ENCODE data around the gene OSER1.

GRCh38 chr20:44231193-44231592 lies 20.6 kb upstream of the OSER1 start:
- no peak for TF ChIP-seq POLR2A (IDR thresholded peaks at IDR 0.05; ENCODE audit: control extremely low read depth in 1 of 2, low read depth in 2 of 2, low read length in 2 of 2)
- TF ChIP-seq SRF (IDR thresholded peaks at IDR 0.05; ENCODE audit: low read depth, low read length): no peak
- TF ChIP-seq CTCF (IDR thresholded peaks at IDR 0.05; ENCODE audit: control extremely low read depth in 1 of 3, insufficient read depth in 1 of 3, low read depth in 1 of 3, low read length in 3 of 3): no peak
- TF ChIP-seq HDAC6 (IDR thresholded peaks at IDR 0.05; ENCODE audit: low read depth, low read length): no peak
- TF ChIP-seq EP300 (IDR thresholded peaks at IDR 0.05; ENCODE audit: borderline replicate concordance in 1 of 2, low read depth in 2 of 2, low read length in 2 of 2): no peak
- TF ChIP-seq TEAD4 (IDR thresholded peaks at IDR 0.05; ENCODE audit: low read depth, low read length): no peak
- TF ChIP-seq SP4 (IDR thresholded peaks at IDR 0.05; ENCODE audit: low read length): no peak
- TF ChIP-seq TAF7 (optimal IDR thresholded peaks at IDR 0.05; ENCODE audit: borderline replicate concordance, low read depth, low read length): no peak
- no peak for TF ChIP-seq TCF12 (IDR thresholded peaks at IDR 0.05; ENCODE audit: low read depth, low read length)
- no peak for TF ChIP-seq CHD2 (IDR thresholded peaks at IDR 0.05; ENCODE audit: low read length)
- no peak for TF ChIP-seq SP2 (IDR thresholded peaks at IDR 0.05; ENCODE audit: low read length)
- no peak for TF ChIP-seq ATF3 (IDR thresholded peaks at IDR 0.05; ENCODE audit: insufficient read depth, low read depth, low read length)
- TF ChIP-seq RAD21 (IDR thresholded peaks at IDR 0.05 in 1 of 2, conservative IDR thresholded peaks at IDR 0.05 in 1 of 2; ENCODE audit: low read depth in 2 of 2, low read length in 2 of 2): no peak
- TF ChIP-seq CEBPB (IDR thresholded peaks at IDR 0.05; ENCODE audit: low read depth, low read length): no peak
